Measurements from ENCODE around the gene DENND2D. TPM values are rescaled to one million over a fixed set of nuclear protein-coding genes. Genes with fewer than 3 reads are reported as not detected.

The DENND2D gene
- total RNA-seq, 1 experiment from 2014 or later = 0.11 TPM

GRCh38 chr1:111164151-111164550 lies 36.3 kb downstream of the DENND2D start:
- Histone ChIP-seq H3K4me2 (ENCODE audit: insufficient read depth, insufficient read length, low read length) (no peak overlapping the region), H3K14ac (ENCODE audit: insufficient read depth, low read length) (no peak overlapping the region), H3K79me2 (ENCODE audit: insufficient read depth, low read length) (no peaks in the 10 kb centered on the region), H2BK20ac (ENCODE audit: low read depth, low read length, poor library complexity, severe bottlenecking) (no peak overlapping the region), H4K20me1 (ENCODE audit: control insufficient read depth, insufficient read depth, insufficient read length) (no peaks in the 10 kb centered on the region), H2BK120ac (ENCODE audit: low read depth, low read length, poor library complexity, severe bottlenecking) (no peak overlapping the region), H2AFZ (ENCODE audit: low read length) (no peak overlapping the region), H3K27me3 (ENCODE audit: insufficient read depth, low read length) (no peaks in the 10 kb centered on the region), H2BK5ac (ENCODE audit: insufficient read length, low read length) (no peak overlapping the region), H3K27ac (ENCODE audit: insufficient read length, low read depth, low read length) (no peak overlapping the region), H3K9ac (ENCODE audit: extremely low read depth, insufficient read length, low read length) (no peak overlapping the region), H3K23me2 (ENCODE audit: insufficient read length, low read depth, low read length, poor library complexity, severe bottlenecking) (no peaks in the 10 kb centered on the region), H3K56ac (ENCODE audit: insufficient read length, low read depth, low read length) (no peak overlapping the region), H4K5ac (ENCODE audit: insufficient read length, low read depth, low read length) (no peak overlapping the region), H2AK5ac (ENCODE audit: insufficient read length, low read length) (no peak overlapping the region), H3K4me1 (ENCODE audit: insufficient read depth, low read length) (no peaks in the 10 kb centered on the region), H2BK12ac (ENCODE audit: insufficient read length, low read depth, low read length) (no peak overlapping the region), H3K79me1 (ENCODE audit: insufficient read depth, low read depth, low read length, poor library complexity, severe bottlenecking) (no peaks in the 10 kb centered on the region), H4K8ac (replicated peaks; ENCODE audit: insufficient read length, low read depth, low read length) (no peak overlapping the region), H3K9me3 (ENCODE audit: control insufficient read depth, low read depth, low read length) (no peaks in the 10 kb centered on the region), H3K18ac (ENCODE audit: insufficient read length, low read depth, low read length) (no peak overlapping the region), H2BK15ac (ENCODE audit: low read depth, low read length) (no peak overlapping the region), H4K91ac (ENCODE audit: insufficient read length, low read depth, low read length) (no peak overlapping the region), H3K23ac (ENCODE audit: insufficient read length, low read depth, low read length) (no peak overlapping the region), H3T11ph (ENCODE audit: low read length) (no peak overlapping the region), H3K4ac (ENCODE audit: low read depth, low read length) (no peak overlapping the region)
- peak overlapping the region in 1 of 3 experiments; percentile 5; a peak in 1 of 7 replicates for H3K27ac Mint-ChIP-seq
- H3K9me3 Mint-ChIP-seq = no peaks in the 10 kb centered on the region
- H3K4me1 Mint-ChIP-seq = no peaks in the 10 kb centered on the region
- no CpG with 5 or more reads among the region's 2 CpGs for WGBS (ENCODE audit: extremely low coverage, insufficient read length, low lambda C conversion rate)
- H3K36me3 Mint-ChIP-seq (ENCODE audit: insufficient read depth in 1 of 3, low read depth in 3 of 3) = peaks cover 11 to 31% (median 18%) of the 10 kb centered on the region in 3 experiments
- no peak for DNase-seq
- no peak overlapping the region for H3K4me3 Mint-ChIP-seq
- TF ChIP-seq, protein P1, sequence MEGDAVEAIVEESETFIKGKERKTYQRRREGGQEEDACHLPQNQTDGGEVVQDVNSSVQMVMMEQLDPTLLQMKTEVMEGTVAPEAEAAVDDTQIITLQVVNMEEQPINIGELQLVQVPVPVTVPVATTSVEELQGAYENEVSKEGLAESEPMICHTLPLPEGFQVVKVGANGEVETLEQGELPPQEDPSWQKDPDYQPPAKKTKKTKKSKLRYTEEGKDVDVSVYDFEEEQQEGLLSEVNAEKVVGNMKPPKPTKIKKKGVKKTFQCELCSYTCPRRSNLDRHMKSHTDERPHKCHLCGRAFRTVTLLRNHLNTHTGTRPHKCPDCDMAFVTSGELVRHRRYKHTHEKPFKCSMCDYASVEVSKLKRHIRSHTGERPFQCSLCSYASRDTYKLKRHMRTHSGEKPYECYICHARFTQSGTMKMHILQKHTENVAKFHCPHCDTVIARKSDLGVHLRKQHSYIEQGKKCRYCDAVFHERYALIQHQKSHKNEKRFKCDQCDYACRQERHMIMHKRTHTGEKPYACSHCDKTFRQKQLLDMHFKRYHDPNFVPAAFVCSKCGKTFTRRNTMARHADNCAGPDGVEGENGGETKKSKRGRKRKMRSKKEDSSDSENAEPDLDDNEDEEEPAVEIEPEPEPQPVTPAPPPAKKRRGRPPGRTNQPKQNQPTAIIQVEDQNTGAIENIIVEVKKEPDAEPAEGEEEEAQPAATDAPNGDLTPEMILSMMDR (conservative IDR thresholded peaks at IDR 0.05) = no peak
- H3K27me3 Mint-ChIP-seq (ENCODE audit: low read depth) = no peaks in the 10 kb centered on the region

Measured in H9 (cell line).